H1 (cell line): ENCODE data around the gene TTLL9. TPM values are rescaled to one million over a fixed set of nuclear protein-coding genes. Genes with fewer than 3 reads are reported as not detected.

Source experiments
- CEBPB ChIP-seq: IDR thresholded peaks from 2 replicates; pipeline ENCODE4 v1.6.1; 2012; ENCODE audit warnings: low read depth, low read length
- POLR2AphosphoS5 ChIP-seq: IDR thresholded peaks from 2 replicates; pipeline ENCODE4 v1.6.1; 2011; ENCODE audit warnings: low read depth, low read length
- polyA plus RNA-seq, 7 experiments: library from polyadenylated mRNA; depleted of rRNA in 3 of 7; stranded (reverse) in 5 of 7; unstranded in 2 of 7; fragments of >200 nt in 5 of 7; fragments of 200-250 nt in 2 of 7; gene quantifications; 1 replicate in 5 of 7; 2 replicates in 1 of 7; 4 replicates in 1 of 7; pipeline versions ENCODE4 v1.2.1 to v1.2.3, GENCODE V29; 2011 to 2013; ENCODE audit warnings: missing spikeins in 2 of 7, mixed read lengths in 2 of 7
- total RNA-seq: library from RNA; stranded (reverse); fragmentation: NEBNext Ultra II Directional; extraction: Animal tissue kit (Norgen Biotek cat#: 25700); gene quantifications from 2 replicates; pipeline ENCODE4 v1.2.1, GENCODE V29; 2021
- TF ChIP-seq, protein P1 (sequence below): fragments of 300-600 bp; sonication (generic); IDR thresholded peaks from 2 replicates; pipeline ENCODE4 v1.7.1; 2012; ENCODE audit warnings: low read length, moderate library complexity, mild to moderate bottlenecking, inconsistent platforms; ENCODE audit not compliant: insufficient replicate concordance

Gene TTLL9
- total and polyA plus RNA-seq, 2 of the 8 experiments (the other 6 are each of a cell fraction or from before 2014, with no cell fraction given): 0.06 TPM; not detected in 1

DNA sequence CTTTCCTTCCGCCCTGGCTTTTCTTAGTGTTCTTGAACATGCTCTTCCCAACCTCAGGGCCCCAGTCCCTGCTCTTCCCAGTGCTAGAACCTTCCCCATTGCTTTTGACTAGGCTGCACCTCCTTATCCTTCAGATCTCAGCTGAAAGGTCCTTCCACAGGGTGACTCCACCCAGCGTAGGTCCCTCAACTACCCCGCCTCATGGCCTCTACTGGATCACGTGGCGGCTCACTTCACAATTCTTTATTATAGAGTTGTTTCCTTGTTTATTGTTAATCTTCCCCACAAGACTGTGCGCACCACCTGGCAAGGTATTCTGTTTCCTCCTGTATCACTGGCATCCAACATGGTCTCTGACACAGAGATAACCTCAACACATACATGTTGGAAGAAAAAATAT, 31.2 kb downstream of the TTLL9 start (continued):
- TF ChIP-seq, protein P1, sequence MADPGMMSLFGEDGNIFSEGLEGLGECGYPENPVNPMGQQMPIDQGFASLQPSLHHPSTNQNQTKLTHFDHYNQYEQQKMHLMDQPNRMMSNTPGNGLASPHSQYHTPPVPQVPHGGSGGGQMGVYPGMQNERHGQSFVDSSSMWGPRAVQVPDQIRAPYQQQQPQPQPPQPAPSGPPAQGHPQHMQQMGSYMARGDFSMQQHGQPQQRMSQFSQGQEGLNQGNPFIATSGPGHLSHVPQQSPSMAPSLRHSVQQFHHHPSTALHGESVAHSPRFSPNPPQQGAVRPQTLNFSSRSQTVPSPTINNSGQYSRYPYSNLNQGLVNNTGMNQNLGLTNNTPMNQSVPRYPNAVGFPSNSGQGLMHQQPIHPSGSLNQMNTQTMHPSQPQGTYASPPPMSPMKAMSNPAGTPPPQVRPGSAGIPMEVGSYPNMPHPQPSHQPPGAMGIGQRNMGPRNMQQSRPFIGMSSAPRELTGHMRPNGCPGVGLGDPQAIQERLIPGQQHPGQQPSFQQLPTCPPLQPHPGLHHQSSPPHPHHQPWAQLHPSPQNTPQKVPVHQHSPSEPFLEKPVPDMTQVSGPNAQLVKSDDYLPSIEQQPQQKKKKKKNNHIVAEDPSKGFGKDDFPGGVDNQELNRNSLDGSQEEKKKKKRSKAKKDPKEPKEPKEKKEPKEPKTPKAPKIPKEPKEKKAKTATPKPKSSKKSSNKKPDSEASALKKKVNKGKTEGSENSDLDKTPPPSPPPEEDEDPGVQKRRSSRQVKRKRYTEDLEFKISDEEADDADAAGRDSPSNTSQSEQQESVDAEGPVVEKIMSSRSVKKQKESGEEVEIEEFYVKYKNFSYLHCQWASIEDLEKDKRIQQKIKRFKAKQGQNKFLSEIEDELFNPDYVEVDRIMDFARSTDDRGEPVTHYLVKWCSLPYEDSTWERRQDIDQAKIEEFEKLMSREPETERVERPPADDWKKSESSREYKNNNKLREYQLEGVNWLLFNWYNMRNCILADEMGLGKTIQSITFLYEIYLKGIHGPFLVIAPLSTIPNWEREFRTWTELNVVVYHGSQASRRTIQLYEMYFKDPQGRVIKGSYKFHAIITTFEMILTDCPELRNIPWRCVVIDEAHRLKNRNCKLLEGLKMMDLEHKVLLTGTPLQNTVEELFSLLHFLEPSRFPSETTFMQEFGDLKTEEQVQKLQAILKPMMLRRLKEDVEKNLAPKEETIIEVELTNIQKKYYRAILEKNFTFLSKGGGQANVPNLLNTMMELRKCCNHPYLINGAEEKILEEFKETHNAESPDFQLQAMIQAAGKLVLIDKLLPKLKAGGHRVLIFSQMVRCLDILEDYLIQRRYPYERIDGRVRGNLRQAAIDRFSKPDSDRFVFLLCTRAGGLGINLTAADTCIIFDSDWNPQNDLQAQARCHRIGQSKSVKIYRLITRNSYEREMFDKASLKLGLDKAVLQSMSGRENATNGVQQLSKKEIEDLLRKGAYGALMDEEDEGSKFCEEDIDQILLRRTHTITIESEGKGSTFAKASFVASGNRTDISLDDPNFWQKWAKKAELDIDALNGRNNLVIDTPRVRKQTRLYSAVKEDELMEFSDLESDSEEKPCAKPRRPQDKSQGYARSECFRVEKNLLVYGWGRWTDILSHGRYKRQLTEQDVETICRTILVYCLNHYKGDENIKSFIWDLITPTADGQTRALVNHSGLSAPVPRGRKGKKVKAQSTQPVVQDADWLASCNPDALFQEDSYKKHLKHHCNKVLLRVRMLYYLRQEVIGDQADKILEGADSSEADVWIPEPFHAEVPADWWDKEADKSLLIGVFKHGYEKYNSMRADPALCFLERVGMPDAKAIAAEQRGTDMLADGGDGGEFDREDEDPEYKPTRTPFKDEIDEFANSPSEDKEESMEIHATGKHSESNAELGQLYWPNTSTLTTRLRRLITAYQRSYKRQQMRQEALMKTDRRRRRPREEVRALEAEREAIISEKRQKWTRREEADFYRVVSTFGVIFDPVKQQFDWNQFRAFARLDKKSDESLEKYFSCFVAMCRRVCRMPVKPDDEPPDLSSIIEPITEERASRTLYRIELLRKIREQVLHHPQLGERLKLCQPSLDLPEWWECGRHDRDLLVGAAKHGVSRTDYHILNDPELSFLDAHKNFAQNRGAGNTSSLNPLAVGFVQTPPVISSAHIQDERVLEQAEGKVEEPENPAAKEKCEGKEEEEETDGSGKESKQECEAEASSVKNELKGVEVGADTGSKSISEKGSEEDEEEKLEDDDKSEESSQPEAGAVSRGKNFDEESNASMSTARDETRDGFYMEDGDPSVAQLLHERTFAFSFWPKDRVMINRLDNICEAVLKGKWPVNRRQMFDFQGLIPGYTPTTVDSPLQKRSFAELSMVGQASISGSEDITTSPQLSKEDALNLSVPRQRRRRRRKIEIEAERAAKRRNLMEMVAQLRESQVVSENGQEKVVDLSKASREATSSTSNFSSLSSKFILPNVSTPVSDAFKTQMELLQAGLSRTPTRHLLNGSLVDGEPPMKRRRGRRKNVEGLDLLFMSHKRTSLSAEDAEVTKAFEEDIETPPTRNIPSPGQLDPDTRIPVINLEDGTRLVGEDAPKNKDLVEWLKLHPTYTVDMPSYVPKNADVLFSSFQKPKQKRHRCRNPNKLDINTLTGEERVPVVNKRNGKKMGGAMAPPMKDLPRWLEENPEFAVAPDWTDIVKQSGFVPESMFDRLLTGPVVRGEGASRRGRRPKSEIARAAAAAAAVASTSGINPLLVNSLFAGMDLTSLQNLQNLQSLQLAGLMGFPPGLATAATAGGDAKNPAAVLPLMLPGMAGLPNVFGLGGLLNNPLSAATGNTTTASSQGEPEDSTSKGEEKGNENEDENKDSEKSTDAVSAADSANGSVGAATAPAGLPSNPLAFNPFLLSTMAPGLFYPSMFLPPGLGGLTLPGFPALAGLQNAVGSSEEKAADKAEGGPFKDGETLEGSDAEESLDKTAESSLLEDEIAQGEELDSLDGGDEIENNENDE: no peak
- TF ChIP-seq POLR2AphosphoS5 (no peak), CEBPB (no peak)
- TF ChIP-seq, all 59 proteins: peak for 0
